ENCODE results near the gene ZFP14. TPM values are rescaled to one million over a fixed set of nuclear protein-coding genes. Genes with fewer than 3 reads are reported as not detected.

ZFP14 gene
- total RNA-seq, 1 experiment from 2014 or later, result 7.9 TPM

DNA sequence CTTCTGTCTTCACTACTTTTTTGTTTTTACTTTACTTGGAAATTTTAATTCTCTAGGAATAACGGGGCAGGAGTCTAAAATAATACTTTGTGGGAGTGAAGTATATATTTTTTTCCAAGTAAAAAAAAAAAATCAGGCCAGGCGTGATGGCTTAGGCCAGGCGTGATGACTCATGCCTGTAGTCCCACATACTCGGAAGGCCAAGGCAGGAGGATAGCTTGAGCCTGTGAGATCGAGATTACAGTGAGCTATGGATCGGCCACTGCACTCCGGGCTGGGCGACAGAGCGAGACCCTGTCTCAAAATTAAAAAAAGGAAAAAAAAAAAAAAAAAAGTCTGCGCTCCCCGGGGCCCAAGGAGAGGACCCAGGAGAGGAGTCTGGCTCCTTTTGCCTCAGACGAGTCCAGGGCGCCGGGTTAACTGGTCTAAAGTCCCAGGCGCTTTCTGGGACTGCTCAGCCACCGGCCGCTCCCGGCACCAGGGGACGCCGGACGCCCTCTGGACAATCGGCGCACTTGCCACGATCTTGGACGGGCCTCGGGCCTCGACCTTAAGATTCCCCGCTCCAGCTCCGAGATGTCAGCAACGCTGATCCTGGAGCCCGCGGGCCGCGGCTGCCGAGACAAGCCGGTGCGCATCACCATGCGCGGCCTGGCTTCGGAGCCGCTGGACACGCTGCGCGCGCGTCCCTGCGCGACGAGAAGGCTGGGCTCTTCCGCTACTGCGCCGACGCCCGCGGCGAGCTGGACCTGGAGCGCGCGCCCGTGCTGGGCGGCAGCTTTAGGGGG, 42.2 kb upstream of the ZFP14 start (continued):
- TF ChIP-seq, protein P1, sequence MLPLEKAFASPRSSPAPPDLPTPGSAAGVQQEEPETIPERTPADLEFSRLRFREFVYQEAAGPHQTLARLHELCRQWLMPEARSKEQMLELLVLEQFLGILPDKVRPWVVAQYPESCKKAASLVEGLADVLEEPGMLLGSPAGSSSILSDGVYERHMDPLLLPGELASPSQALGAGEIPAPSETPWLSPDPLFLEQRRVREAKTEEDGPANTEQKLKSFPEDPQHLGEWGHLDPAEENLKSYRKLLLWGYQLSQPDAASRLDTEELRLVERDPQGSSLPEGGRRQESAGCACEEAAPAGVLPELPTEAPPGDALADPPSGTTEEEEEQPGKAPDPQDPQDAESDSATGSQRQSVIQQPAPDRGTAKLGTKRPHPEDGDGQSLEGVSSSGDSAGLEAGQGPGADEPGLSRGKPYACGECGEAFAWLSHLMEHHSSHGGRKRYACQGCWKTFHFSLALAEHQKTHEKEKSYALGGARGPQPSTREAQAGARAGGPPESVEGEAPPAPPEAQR (CRISPR knock-in tag; IDR thresholded peaks at IDR 0.05), result no peak
- TF ChIP-seq NR2C2 (CRISPR knock-in tag; IDR thresholded peaks at IDR 0.05) (0 out of 2 replicates have a peak, but pooled peaks have one; percentile 35), ZNF423 (CRISPR knock-in tag; IDR thresholded peaks at IDR 0.05) (no peak), TEAD4 (CRISPR knock-in tag; IDR thresholded peaks at IDR 0.05) (0 out of 2 replicates have a peak, but pooled peaks have one; percentile 43), NFE2L1 (CRISPR knock-in tag; IDR thresholded peaks at IDR 0.05) (no peak), FOXP1 (CRISPR knock-in tag; IDR thresholded peaks at IDR 0.05; ENCODE audit: borderline replicate concordance) (peak; percentile 83; the same call in 1 of the 2 replicates), ZNF532 (CRISPR knock-in tag; IDR thresholded peaks at IDR 0.05; ENCODE audit: borderline replicate concordance) (no peak), NR1H2 (CRISPR knock-in tag; IDR thresholded peaks at IDR 0.05) (no peak), E2F4 (CRISPR knock-in tag; IDR thresholded peaks at IDR 0.05; ENCODE audit: borderline replicate concordance, low read depth) (peak; percentile 30; the same call in 1 of the 2 replicates), E2F1 (CRISPR knock-in tag; IDR thresholded peaks at IDR 0.05) (peak; percentile 63; the same call in 1 of the 2 replicates), KAT7 (CRISPR knock-in tag; IDR thresholded peaks at IDR 0.05; ENCODE audit: borderline replicate concordance) (no peak), TEAD1 (CRISPR knock-in tag; IDR thresholded peaks at IDR 0.05) (peak; percentile 59), JUN (CRISPR knock-in tag; IDR thresholded peaks at IDR 0.05) (peak; percentile 74; the same call in 1 of the 2 replicates), HMGA2 (CRISPR knock-in tag; IDR thresholded peaks at IDR 0.05) (no peak), ZNF425 (CRISPR knock-in tag; conservative IDR thresholded peaks at IDR 0.05) (no peak), ZNF232 (CRISPR knock-in tag; IDR thresholded peaks at IDR 0.05) (no peak), ZNF396 (CRISPR knock-in tag; IDR thresholded peaks at IDR 0.05; ENCODE audit: borderline replicate concordance) (no peak), MLX (CRISPR knock-in tag; IDR thresholded peaks at IDR 0.05) (no peak)
- TF ChIP-seq, protein P2, sequence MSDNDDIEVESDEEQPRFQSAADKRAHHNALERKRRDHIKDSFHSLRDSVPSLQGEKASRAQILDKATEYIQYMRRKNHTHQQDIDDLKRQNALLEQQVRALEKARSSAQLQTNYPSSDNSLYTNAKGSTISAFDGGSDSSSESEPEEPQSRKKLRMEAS (CRISPR knock-in tag; IDR thresholded peaks at IDR 0.05), result peak; percentile 89
- TF ChIP-seq, protein P3, sequence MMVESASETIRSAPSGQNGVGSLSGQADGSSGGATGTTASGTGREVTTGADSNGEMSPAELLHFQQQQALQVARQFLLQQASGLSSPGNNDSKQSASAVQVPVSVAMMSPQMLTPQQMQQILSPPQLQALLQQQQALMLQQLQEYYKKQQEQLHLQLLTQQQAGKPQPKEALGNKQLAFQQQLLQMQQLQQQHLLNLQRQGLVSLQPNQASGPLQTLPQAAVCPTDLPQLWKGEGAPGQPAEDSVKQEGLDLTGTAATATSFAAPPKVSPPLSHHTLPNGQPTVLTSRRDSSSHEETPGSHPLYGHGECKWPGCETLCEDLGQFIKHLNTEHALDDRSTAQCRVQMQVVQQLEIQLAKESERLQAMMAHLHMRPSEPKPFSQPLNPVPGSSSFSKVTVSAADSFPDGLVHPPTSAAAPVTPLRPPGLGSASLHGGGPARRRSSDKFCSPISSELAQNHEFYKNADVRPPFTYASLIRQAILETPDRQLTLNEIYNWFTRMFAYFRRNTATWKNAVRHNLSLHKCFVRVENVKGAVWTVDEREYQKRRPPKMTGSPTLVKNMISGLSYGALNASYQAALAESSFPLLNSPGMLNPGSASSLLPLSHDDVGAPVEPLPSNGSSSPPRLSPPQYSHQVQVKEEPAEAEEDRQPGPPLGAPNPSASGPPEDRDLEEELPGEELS (CRISPR knock-in tag; IDR thresholded peaks at IDR 0.05), result peak; percentile 63; the same call in 1 of the 2 replicates
- TF ChIP-seq, protein P4, sequence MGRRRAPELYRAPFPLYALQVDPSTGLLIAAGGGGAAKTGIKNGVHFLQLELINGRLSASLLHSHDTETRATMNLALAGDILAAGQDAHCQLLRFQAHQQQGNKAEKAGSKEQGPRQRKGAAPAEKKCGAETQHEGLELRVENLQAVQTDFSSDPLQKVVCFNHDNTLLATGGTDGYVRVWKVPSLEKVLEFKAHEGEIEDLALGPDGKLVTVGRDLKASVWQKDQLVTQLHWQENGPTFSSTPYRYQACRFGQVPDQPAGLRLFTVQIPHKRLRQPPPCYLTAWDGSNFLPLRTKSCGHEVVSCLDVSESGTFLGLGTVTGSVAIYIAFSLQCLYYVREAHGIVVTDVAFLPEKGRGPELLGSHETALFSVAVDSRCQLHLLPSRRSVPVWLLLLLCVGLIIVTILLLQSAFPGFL (CRISPR knock-in tag; IDR thresholded peaks at IDR 0.05; ENCODE audit: borderline replicate concordance), result no peak
